ENCODE data around the gene LAMC3. TPM values are rescaled to one million over a fixed set of nuclear protein-coding genes. Genes with fewer than 3 reads are reported as not detected.
A peak's percentile ranks its signal among the peaks of the same experiment; 100 is the strongest.

LAMC3 gene
- polyA plus RNA-seq, 1 of the 3 experiments (the other 2 are of a cell fraction), result 0.07 TPM

- TF ChIP-seq, protein P1, sequence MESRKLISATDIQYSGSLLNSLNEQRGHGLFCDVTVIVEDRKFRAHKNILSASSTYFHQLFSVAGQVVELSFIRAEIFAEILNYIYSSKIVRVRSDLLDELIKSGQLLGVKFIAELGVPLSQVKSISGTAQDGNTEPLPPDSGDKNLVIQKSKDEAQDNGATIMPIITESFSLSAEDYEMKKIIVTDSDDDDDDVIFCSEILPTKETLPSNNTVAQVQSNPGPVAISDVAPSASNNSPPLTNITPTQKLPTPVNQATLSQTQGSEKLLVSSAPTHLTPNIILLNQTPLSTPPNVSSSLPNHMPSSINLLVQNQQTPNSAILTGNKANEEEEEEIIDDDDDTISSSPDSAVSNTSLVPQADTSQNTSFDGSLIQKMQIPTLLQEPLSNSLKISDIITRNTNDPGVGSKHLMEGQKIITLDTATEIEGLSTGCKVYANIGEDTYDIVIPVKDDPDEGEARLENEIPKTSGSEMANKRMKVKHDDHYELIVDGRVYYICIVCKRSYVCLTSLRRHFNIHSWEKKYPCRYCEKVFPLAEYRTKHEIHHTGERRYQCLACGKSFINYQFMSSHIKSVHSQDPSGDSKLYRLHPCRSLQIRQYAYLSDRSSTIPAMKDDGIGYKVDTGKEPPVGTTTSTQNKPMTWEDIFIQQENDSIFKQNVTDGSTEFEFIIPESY (IDR thresholded peaks at IDR 0.05; ENCODE audit: borderline replicate concordance, low read depth), result no peak
- TF ChIP-seq USF1 (IDR thresholded peaks at IDR 0.05; ENCODE audit: borderline replicate concordance, low read depth), result no peak
- no peak for TF ChIP-seq GATA2 (CRISPR knock-in tag; IDR thresholded peaks at IDR 0.05)
- TF ChIP-seq SIN3A (IDR thresholded peaks at IDR 0.05; ENCODE audit: borderline replicate concordance, low read depth, low read length), result no peak
- peak; percentile 11; the same call in 1 of the 2 replicates for TF ChIP-seq SMC3 (IDR thresholded peaks at IDR 0.05; ENCODE audit: low read depth, low read length)
- TF ChIP-seq, protein P2, sequence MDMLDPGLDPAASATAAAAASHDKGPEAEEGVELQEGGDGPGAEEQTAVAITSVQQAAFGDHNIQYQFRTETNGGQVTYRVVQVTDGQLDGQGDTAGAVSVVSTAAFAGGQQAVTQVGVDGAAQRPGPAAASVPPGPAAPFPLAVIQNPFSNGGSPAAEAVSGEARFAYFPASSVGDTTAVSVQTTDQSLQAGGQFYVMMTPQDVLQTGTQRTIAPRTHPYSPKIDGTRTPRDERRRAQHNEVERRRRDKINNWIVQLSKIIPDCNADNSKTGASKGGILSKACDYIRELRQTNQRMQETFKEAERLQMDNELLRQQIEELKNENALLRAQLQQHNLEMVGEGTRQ (IDR thresholded peaks at IDR 0.05; ENCODE audit: borderline replicate concordance, low read depth, low read length), result no peak
- no peak for TF ChIP-seq NRF1 (IDR thresholded peaks at IDR 0.05; ENCODE audit: low read depth, low read length)
- TF ChIP-seq FOXJ3 (CRISPR knock-in tag; IDR thresholded peaks at IDR 0.05), result no peak
- no peak for TF ChIP-seq TCF12 (IDR thresholded peaks at IDR 0.05)
These were observed at the start of gene LAMC3 (continued) for GRCh38 chr9:131008909-131009618.

DNA sequence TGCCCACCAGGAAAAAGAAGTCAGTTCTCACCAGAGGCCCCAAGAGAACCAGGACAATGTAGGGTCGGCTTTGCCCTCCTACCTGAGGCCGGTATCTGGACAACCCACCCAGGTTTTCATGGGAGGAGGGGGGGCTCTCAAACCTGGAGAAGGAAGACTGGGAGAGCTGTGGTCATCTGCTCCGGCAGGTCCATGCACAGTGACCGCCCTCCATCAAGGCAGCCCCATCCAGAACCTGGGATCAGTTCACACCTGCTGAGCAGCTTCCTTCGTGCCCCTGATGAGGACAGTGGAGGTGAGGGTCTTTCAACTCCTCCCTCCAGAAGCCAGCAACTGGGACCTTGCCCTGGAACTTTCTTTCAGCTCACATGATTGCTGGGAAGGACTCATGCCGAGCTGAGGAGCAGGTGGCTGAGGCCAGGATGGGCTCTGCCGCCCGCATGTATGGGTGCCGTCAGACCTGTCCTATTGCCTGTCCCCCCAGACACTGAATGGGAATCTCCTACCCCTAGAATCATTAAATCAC is 49.1 kb upstream of the LAMC3 start:
- H3K36me3 ChIP-seq (replicated peaks in 1 of 2; ENCODE audit: control insufficient read depth in 1 of 2, insufficient read depth in 2 of 2, low read length in 1 of 2), result no peaks in the 10 kb centered on the region
- no peak overlapping the region for H3K4me3 ChIP-seq (ENCODE audit: low read depth in 2 of 2, low read length in 1 of 2)
- 93% methylated on average over 9 of the region's 9 CpGs for WGBS (ENCODE audit: low lambda C conversion rate)
- no peaks in the 10 kb centered on the region for H3K27me3 ChIP-seq (ENCODE audit: insufficient read depth)
- H3K9me3 ChIP-seq, result no peaks in the 10 kb centered on the region
- H2AFZ ChIP-seq (ENCODE audit: low read depth), result no peak overlapping the region
- no peak overlapping the region for H3K4me2 ChIP-seq
- H3K27ac ChIP-seq (ENCODE audit: low read depth in 2 of 2, low read length in 1 of 2), result no peak overlapping the region
- DNase-seq, result no peak
- no peak overlapping the region for H3K9ac ChIP-seq
- H4K20me1 ChIP-seq (ENCODE audit: insufficient read depth), result no peaks in the 10 kb centered on the region
- POLR2A ChIA-PET, result no interaction called here
- peaks cover 6 to 8% of the 10 kb centered on the region in 2 experiments; a peak in 3 of 4 replicates for H3K4me1 ChIP-seq (ENCODE audit: control insufficient read depth in 1 of 2, insufficient read depth in 2 of 2, low read depth in 1 of 2, low read length in 1 of 2)
- H3F3A ChIP-seq (replicated peaks; ENCODE audit: insufficient read depth), result peaks cover 5% of the 10 kb centered on the region
- no peaks in the 10 kb centered on the region for H3K79me2 ChIP-seq (ENCODE audit: insufficient read depth)
- H3K9me2 ChIP-seq, result no peaks in the 10 kb centered on the region
- CTCF ChIA-PET, result interaction anchor here (0.8 to 1.3 kb wide), 2 partner anchors 87 to 96 kb away, joined by 3 to 4 read pairs; no protein-coding TSS in a partner anchor
- TF ChIP-seq MAX (IDR thresholded peaks at IDR 0.05; ENCODE audit: low read depth) (no peak), YY1 (IDR thresholded peaks at IDR 0.05; ENCODE audit: low read depth) (no peak), MXI1 (IDR thresholded peaks at IDR 0.05; ENCODE audit: low read depth, low read length) (no peak), ELF1 (IDR thresholded peaks at IDR 0.05) (no peak), EP300 (IDR thresholded peaks at IDR 0.05; ENCODE audit: borderline replicate concordance in 1 of 2, low read depth in 1 of 2, low read length in 1 of 2) (no peak), TEAD4 (IDR thresholded peaks at IDR 0.05; ENCODE audit: borderline replicate concordance, insufficient read depth) (no peak), SIN3A (IDR thresholded peaks at IDR 0.05; ENCODE audit: borderline replicate concordance, low read depth, low read length) (no peak), RCOR1 (IDR thresholded peaks at IDR 0.05; ENCODE audit: low read length) (no peak), TCF12 (IDR thresholded peaks at IDR 0.05) (no peak), CHD2 (IDR thresholded peaks at IDR 0.05; ENCODE audit: low read length, partially characterized antibody) (no peak), USF1 (IDR thresholded peaks at IDR 0.05; ENCODE audit: borderline replicate concordance, low read depth) (no peak), NRF1 (IDR thresholded peaks at IDR 0.05; ENCODE audit: low read depth, low read length) (no peak), GABPA (IDR thresholded peaks at IDR 0.05; ENCODE audit: low read depth) (no peak)
- TF ChIP-seq, protein P3, sequence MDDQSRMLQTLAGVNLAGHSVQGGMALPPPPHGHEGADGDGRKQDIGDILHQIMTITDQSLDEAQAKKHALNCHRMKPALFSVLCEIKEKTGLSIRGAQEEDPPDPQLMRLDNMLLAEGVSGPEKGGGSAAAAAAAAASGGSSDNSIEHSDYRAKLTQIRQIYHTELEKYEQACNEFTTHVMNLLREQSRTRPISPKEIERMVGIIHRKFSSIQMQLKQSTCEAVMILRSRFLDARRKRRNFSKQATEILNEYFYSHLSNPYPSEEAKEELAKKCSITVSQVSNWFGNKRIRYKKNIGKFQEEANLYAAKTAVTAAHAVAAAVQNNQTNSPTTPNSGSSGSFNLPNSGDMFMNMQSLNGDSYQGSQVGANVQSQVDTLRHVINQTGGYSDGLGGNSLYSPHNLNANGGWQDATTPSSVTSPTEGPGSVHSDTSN (IDR thresholded peaks at IDR 0.05), result no peak
- TF ChIP-seq, protein P4, sequence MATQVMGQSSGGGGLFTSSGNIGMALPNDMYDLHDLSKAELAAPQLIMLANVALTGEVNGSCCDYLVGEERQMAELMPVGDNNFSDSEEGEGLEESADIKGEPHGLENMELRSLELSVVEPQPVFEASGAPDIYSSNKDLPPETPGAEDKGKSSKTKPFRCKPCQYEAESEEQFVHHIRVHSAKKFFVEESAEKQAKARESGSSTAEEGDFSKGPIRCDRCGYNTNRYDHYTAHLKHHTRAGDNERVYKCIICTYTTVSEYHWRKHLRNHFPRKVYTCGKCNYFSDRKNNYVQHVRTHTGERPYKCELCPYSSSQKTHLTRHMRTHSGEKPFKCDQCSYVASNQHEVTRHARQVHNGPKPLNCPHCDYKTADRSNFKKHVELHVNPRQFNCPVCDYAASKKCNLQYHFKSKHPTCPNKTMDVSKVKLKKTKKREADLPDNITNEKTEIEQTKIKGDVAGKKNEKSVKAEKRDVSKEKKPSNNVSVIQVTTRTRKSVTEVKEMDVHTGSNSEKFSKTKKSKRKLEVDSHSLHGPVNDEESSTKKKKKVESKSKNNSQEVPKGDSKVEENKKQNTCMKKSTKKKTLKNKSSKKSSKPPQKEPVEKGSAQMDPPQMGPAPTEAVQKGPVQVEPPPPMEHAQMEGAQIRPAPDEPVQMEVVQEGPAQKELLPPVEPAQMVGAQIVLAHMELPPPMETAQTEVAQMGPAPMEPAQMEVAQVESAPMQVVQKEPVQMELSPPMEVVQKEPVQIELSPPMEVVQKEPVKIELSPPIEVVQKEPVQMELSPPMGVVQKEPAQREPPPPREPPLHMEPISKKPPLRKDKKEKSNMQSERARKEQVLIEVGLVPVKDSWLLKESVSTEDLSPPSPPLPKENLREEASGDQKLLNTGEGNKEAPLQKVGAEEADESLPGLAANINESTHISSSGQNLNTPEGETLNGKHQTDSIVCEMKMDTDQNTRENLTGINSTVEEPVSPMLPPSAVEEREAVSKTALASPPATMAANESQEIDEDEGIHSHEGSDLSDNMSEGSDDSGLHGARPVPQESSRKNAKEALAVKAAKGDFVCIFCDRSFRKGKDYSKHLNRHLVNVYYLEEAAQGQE (IDR thresholded peaks at IDR 0.05; ENCODE audit: low read depth, low read length), result no peak

All from SK-N-SH (cell line).